ENCODE data around the gene GPN2. TPM values are rescaled to one million over a fixed set of nuclear protein-coding genes. Genes with fewer than 3 reads are reported as not detected.

GPN2 gene
- total RNA-seq (2014; rRNA removed; shearing (Covaris generic)), result 17.5 and 18.1 TPM in 2 replicates
- 43.7 and 46.6 TPM in 2 replicates for total RNA-seq (2022)
- Bru-seq, nascent RNA, result percentile 73 among the genes with signal in this experiment
- BruChase-seq, experiment 1, labeled RNA remaining after a 6-hour chase, result percentile 89 among the genes with signal in this experiment
- BruChase-seq, experiment 2, labeled RNA remaining after a 2-hour chase, result percentile 92 among the genes with signal in this experiment
- long read RNA-seq, full-length matches to known transcripts, result 82 of 89 reads
- long read RNA-seq, partial matches to known transcripts, result 2 of 89 reads
- long read RNA-seq, other reads (novel, unspliced or antisense), result 5 of 89 reads

DNA sequence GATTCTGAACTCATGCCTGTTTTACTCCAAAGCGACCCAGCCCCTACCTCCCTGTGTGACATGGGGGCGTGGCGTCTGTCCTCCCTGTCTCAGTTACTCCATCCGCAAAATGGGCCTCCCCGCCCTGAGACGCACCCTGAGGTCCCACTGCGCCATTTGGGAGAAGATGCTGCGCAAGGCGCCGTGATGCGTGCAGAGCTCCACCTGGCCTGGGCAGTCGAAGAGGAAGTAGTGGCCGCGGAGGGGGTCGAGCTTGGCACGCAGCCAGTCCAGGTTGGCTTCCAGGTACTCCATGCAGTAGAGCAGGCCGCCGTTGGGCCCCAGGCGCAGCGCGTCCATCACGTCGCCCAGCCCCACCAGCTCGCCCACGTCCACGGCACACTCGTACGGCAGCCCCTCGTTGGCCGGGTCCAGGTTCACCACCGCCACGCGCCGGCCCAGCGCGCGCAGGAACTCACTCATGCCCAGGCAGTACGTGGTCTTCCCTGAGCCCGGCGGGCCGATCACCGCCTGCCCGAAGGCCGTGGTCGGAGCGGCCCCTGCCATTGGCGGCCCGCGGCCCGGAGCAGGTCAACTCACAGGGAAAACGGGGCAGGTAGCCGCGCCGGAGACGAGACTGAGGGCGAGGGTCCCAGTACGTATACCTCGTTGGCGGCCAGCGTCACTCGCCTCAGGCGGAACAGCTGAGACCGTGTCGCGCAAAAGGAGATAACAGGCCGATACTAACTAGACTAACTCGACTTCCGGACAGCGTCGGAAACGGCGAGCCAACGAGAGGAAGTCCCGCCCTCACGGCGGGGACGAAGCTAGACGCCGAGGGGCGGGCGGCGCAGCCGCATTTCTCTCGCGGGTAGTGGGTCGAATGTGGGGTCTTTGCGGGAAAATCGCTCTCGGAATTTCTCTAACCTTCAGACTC is at the start of gene GPN2:
GPN2 (minus strand) TSS at position 733 of the 916 bp plus-strand sequence; CDS start at position 546, 187 bp downstream.
- BruUV-seq (replicated peaks), result no TSS peak
- TF ChIP-seq, protein P1, sequence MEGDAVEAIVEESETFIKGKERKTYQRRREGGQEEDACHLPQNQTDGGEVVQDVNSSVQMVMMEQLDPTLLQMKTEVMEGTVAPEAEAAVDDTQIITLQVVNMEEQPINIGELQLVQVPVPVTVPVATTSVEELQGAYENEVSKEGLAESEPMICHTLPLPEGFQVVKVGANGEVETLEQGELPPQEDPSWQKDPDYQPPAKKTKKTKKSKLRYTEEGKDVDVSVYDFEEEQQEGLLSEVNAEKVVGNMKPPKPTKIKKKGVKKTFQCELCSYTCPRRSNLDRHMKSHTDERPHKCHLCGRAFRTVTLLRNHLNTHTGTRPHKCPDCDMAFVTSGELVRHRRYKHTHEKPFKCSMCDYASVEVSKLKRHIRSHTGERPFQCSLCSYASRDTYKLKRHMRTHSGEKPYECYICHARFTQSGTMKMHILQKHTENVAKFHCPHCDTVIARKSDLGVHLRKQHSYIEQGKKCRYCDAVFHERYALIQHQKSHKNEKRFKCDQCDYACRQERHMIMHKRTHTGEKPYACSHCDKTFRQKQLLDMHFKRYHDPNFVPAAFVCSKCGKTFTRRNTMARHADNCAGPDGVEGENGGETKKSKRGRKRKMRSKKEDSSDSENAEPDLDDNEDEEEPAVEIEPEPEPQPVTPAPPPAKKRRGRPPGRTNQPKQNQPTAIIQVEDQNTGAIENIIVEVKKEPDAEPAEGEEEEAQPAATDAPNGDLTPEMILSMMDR (conservative IDR thresholded peaks at IDR 0.05; ENCODE audit: low read length), result no peak
- TF ChIP-seq EZH2phosphoT487 (IDR thresholded peaks at IDR 0.05; ENCODE audit: borderline replicate concordance, low read depth, low read length), result no peak
- peaks cover 7% of the 10 kb centered on the region; the same call in 1 of the 2 replicates for H4K20me1 ChIP-seq (ENCODE audit: insufficient read depth, low read length)
- H3K4me2 ChIP-seq (ENCODE audit: low read length), result peak within 1 kb of the TSS; percentile 83
- H3K79me2 ChIP-seq (ENCODE audit: insufficient read depth, low read depth, low read length), result peaks cover 12% of the 10 kb centered on the region
- H2AFZ ChIP-seq (ENCODE audit: low read length), result peak within 1 kb of the TSS; percentile 85
- no peaks in the 10 kb centered on the region for H3K9me3 ChIP-seq (ENCODE audit: low read length)
- H3K36me3 ChIP-seq (ENCODE audit: insufficient read depth, low read length), result peaks cover 59% of the 10 kb centered on the region
- intact Hi-C loops (cut with micrococcal nuclease; ENCODE audit: unreplicated experiment), result loop anchor here (1.0 kb wide), 1 partner anchor 31 kb away; the partner anchor contains the start of gene NUDC
- peaks cover 14% of the 10 kb centered on the region for H3K4me1 ChIP-seq (ENCODE audit: insufficient read depth, low read length, poor library complexity, severe bottlenecking)
- peak; percentile 87 for DNase-seq (ENCODE audit: low spot score)
- H3K9me2 ChIP-seq (ENCODE audit: insufficient read depth, low read length), result no peaks in the 10 kb centered on the region
- ChIA-PET POLR2A (interaction anchor here (0.7 to 1.5 kb wide), 7 partner anchors 9 to 55 kb away, joined by 3 to 22 read pairs (median 3); partner anchors contain the start of gene GPATCH3), CTCF (ENCODE audit: unreplicated experiment) (interaction anchor here (1.0 to 1.2 kb wide), 2 partner anchors 11 to 35 kb away, joined by 3 to 4 read pairs; partner anchors contain the start of gene GPATCH3)
- H3K4me3 ChIP-seq (ENCODE audit: low read depth, low read length, poor library complexity, severe bottlenecking), result peak within 1 kb of the TSS; percentile 93
- peak within 1 kb of the TSS; percentile 62 for H3K27ac ChIP-seq (ENCODE audit: low read depth, low read length, poor library complexity, severe bottlenecking)

DNA sequence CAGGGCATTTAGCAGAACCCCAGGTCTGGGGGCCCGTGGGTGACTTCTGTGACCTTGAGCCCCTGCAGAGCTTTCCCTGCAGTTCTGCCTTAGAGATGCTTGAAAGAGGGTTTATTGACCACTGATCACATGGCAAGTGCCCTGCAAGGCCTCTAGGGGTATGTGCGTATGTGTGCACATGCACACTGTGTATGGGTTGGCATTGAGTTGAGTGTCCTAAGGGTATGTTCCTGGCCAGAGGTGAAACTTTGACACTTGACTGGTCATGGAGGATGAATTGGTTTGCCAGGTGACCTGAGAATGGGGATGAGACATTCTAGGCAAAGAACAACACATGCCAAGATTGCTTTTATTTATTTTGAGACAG is 48.6 kb upstream of the GPN2 start:
- intact Hi-C loops (cut with micrococcal nuclease; ENCODE audit: unreplicated experiment), result no loop called here
- TF ChIP-seq EZH2phosphoT487 (IDR thresholded peaks at IDR 0.05; ENCODE audit: borderline replicate concordance, low read depth, low read length), result no peak
- TF ChIP-seq, protein P1 (conservative IDR thresholded peaks at IDR 0.05; ENCODE audit: low read length), result no peak
- Histone ChIP-seq H3K4me2 (ENCODE audit: low read length) (no peak overlapping the region), H3K4me1 (ENCODE audit: insufficient read depth, low read length, poor library complexity, severe bottlenecking) (no peaks in the 10 kb centered on the region), H3K36me3 (ENCODE audit: insufficient read depth, low read length) (peaks cover 82% of the 10 kb centered on the region), H3K9me2 (ENCODE audit: insufficient read depth, low read length) (no peaks in the 10 kb centered on the region), H2AFZ (ENCODE audit: low read length) (no peak overlapping the region), H3K9me3 (ENCODE audit: low read length) (no peaks in the 10 kb centered on the region), H3K4me3 (ENCODE audit: low read depth, low read length, poor library complexity, severe bottlenecking) (no peak overlapping the region), H3K27ac (ENCODE audit: low read depth, low read length, poor library complexity, severe bottlenecking) (no peak overlapping the region), H4K20me1 (ENCODE audit: insufficient read depth, low read length) (no peaks in the 10 kb centered on the region), H3K79me2 (ENCODE audit: insufficient read depth, low read depth, low read length) (peaks cover 24% of the 10 kb centered on the region; the same call in 1 of the 2 replicates)
- no TSS peak for BruUV-seq (replicated peaks)
- ChIA-PET POLR2A (interaction anchor here (1.0 kb wide), 1 partner anchor 11 kb away, joined by 3 read pairs; no protein-coding TSS in a partner anchor), CTCF (ENCODE audit: unreplicated experiment) (interaction anchor here (0.6 kb wide), 1 partner anchor 63 kb away, joined by 3 read pairs; no protein-coding TSS in a partner anchor)
- DNase-seq (ENCODE audit: low spot score), result no peak
